Endothelial cell of umbilical vein (primary cell): Measurements from ENCODE around the gene ADAMTS14.

Experiments used
- EZH2 ChIP-seq: IDR thresholded peaks from 2 replicates; pipeline ENCODE4 v1.6.1; 2012; ENCODE audit warnings: borderline replicate concordance, low read depth, mild to moderate bottlenecking, moderate library complexity, low read length, inconsistent platforms; ENCODE audit not compliant: severe bottlenecking
- FOS ChIP-seq: IDR thresholded peaks from 2 replicates; pipeline ENCODE4 v1.6.1; 2011; ENCODE audit warnings: mild to moderate bottlenecking, low read length, moderate library complexity, borderline replicate concordance; ENCODE audit not compliant: insufficient read depth
- JUN ChIP-seq: IDR thresholded peaks from 2 replicates; pipeline ENCODE4 v1.6.1; 2011; ENCODE audit warnings: borderline replicate concordance, low read depth; ENCODE audit not compliant: insufficient read length, insufficient read depth
- MYC ChIP-seq: IDR thresholded peaks from one replicate; pipeline ENCODE4 v1.6.1; 2011; ENCODE audit warnings: mild to moderate bottlenecking, low read depth, low read length
- POLR2A ChIP-seq: IDR thresholded peaks from 2 replicates; pipeline ENCODE4 v1.6.1; 2012; ENCODE audit warnings: low read depth, mild to moderate bottlenecking, control low read depth, low read length
- POLR2AphosphoS5 ChIP-seq: IDR thresholded peaks from 2 replicates; pipeline ENCODE4 v1.6.1; 2012; ENCODE audit warnings: low read depth, mild to moderate bottlenecking, control low read depth, low read length, moderate library complexity; ENCODE audit not compliant: insufficient read depth
- TF ChIP-seq, protein P1 (sequence below), 2 donors: IDR thresholded peaks; 1 replicate in 1 of 2; 2 replicates in 1 of 2; pipeline ENCODE4 v1.5.1; 2011; ENCODE audit warnings: low read length in 2 of 2, mild to moderate bottlenecking in 2 of 2, moderate library complexity in 2 of 2, control low read depth in 1 of 2, inconsistent platforms in 1 of 2, low read depth in 1 of 2; ENCODE audit not compliant: insufficient read depth in 1 of 2; ENCODE audit errors: extremely low read depth in 1 of 2
- TF ChIP-seq, protein P2 (sequence below): IDR thresholded peaks from 2 replicates; pipeline ENCODE4 v1.6.1; 2011; ENCODE audit not compliant: insufficient read depth, insufficient read length

DNA sequence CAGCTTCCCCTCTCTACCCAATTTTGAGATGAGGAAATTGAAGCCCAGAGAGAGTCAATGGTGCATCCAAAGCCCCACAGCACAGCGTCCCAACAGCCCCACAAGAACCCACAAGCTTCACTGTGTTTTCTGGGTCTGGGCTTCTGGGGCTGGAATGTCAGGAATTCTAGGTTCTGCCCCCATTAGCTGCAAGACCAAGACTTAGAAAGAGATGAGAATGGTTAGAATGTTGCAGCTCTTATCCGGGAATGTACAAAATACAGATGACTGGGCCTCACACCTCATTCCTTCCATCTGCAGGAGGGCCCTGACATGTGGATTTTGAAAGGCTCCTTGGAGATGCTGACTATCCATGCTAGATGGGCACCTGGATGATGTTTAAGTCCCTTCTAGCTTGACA, 137.4 kb downstream of the ADAMTS14 start:
- TF ChIP-seq, protein P1, sequence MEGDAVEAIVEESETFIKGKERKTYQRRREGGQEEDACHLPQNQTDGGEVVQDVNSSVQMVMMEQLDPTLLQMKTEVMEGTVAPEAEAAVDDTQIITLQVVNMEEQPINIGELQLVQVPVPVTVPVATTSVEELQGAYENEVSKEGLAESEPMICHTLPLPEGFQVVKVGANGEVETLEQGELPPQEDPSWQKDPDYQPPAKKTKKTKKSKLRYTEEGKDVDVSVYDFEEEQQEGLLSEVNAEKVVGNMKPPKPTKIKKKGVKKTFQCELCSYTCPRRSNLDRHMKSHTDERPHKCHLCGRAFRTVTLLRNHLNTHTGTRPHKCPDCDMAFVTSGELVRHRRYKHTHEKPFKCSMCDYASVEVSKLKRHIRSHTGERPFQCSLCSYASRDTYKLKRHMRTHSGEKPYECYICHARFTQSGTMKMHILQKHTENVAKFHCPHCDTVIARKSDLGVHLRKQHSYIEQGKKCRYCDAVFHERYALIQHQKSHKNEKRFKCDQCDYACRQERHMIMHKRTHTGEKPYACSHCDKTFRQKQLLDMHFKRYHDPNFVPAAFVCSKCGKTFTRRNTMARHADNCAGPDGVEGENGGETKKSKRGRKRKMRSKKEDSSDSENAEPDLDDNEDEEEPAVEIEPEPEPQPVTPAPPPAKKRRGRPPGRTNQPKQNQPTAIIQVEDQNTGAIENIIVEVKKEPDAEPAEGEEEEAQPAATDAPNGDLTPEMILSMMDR (IDR thresholded peaks at IDR 0.05; ENCODE audit: extremely low read depth in 1 of 2, insufficient read depth in 1 of 2, low read depth in 1 of 2, low read length in 2 of 2): no peak
- TF ChIP-seq POLR2AphosphoS5: no peak
- TF ChIP-seq, protein P2, sequence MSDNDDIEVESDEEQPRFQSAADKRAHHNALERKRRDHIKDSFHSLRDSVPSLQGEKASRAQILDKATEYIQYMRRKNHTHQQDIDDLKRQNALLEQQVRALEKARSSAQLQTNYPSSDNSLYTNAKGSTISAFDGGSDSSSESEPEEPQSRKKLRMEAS: no peak
- TF ChIP-seq EZH2: no peak
- no peak for TF ChIP-seq POLR2A
- TF ChIP-seq JUN: no peak
- no peak for TF ChIP-seq MYC
- no peak for TF ChIP-seq FOS
